Activated T-helper 1 cell treated with anti-CD3 and anti-CD28 coated beads, Interleukin-12 subunit alpha, Interleukin-12 subunit beta, Interleukin-2, Interleukin-4 antibody, amounts not matched to agents 30 ng/mL and 10 ng/mL and 1 ng/mL, durations not matched to agents 14 hours and 24 hours and 36 hours (primary cell): Measurements from ENCODE around the gene NT5C1B. TPM values are rescaled to one million over a fixed set of nuclear protein-coding genes. Genes with fewer than 3 reads are reported as not detected.

ENCODE experiments used
- DNase-seq: peaks from one replicate; pipeline ENCODE4 v3.0.0; 2021; ENCODE audit warnings: low spot score
- H3K27ac Mint-ChIP-seq: one replicate; pipeline ENCODE4 v1.8.0; 2021; ENCODE audit warnings: mild to moderate bottlenecking, mixed read lengths
- H3K27me3 Mint-ChIP-seq: one replicate; pipeline ENCODE4 v1.8.0; 2022; ENCODE audit warnings: mild to moderate bottlenecking, moderate library complexity, mixed read lengths; ENCODE audit not compliant: insufficient read depth
- H3K36me3 Mint-ChIP-seq: one replicate; pipeline ENCODE4 v1.8.0; 2021; ENCODE audit warnings: low read depth, mixed read lengths
- H3K4me1 Mint-ChIP-seq: one replicate; pipeline ENCODE4 v1.8.0; 2021; ENCODE audit warnings: low read depth, mixed read lengths
- H3K4me3 Mint-ChIP-seq: one replicate; pipeline ENCODE4 v1.8.0; 2021; ENCODE audit warnings: mild to moderate bottlenecking, moderate library complexity, mixed read lengths
- H3K9me3 Mint-ChIP-seq: one replicate; pipeline ENCODE4 v1.8.0; 2021; ENCODE audit warnings: mixed read lengths
- intact Hi-C: fragments of 100-400 bp; cut with micrococcal nuclease; formaldehyde crosslinking; loops from one replicate; pipeline ENCODE4 v1.15.1; 2024
- total RNA-seq: library from RNA; stranded (reverse); gene quantifications from 2 replicates; pipeline ENCODE4 v1.2.3, GENCODE V29; 2022

The NT5C1B gene
- total RNA-seq, 1 donor from 2014 or later = not detected

GRCh38 chr2:18559531-18560030 is 29.8 kb downstream of the NT5C1B start:
- peaks cover 38% of the 10 kb centered on the region for H3K4me1 Mint-ChIP-seq
- intact Hi-C loops = loop anchor here (1.0 to 10.0 kb wide), 10 partner anchors 18 to 1793 kb away; partner anchors contain the start of genes PUM2, SMC6, TTC32 and WDR35
- peak overlapping the region; percentile 89 for H3K4me3 Mint-ChIP-seq
- H3K36me3 Mint-ChIP-seq = peaks cover 19% of the 10 kb centered on the region
- no peaks in the 10 kb centered on the region for H3K9me3 Mint-ChIP-seq
- peak overlapping the region; percentile 91 for H3K27ac Mint-ChIP-seq
- no peak for DNase-seq
- no peaks in the 10 kb centered on the region for H3K27me3 Mint-ChIP-seq

GRCh38 chr2:18558458-18558857 is 30.9 kb downstream of the NT5C1B start:
- intact Hi-C loops = no loop called here
- Mint-ChIP-seq H3K36me3 (peaks cover 25% of the 10 kb centered on the region), H3K27me3 (no peaks in the 10 kb centered on the region), H3K9me3 (no peaks in the 10 kb centered on the region), H3K4me3 (peak overlapping the region; percentile 15), H3K27ac (no peak overlapping the region), H3K4me1 (peaks cover 42% of the 10 kb centered on the region)
- DNase-seq = no peak

- intact Hi-C loops = no loop called here
- Mint-ChIP-seq H3K4me3 (no peak overlapping the region), H3K4me1 (peaks cover 52% of the 10 kb centered on the region), H3K36me3 (peaks cover 26% of the 10 kb centered on the region), H3K27me3 (no peaks in the 10 kb centered on the region), H3K27ac (no peak overlapping the region), H3K9me3 (no peaks in the 10 kb centered on the region)
- no peak for DNase-seq
Observed at GRCh38 chr2:18557121-18557520, 32.2 kb downstream of the NT5C1B start.

- no peak overlapping the region for H3K4me3 Mint-ChIP-seq
- DNase-seq = no peak
- peaks cover 22% of the 10 kb centered on the region for H3K36me3 Mint-ChIP-seq
- peaks cover 42% of the 10 kb centered on the region for H3K4me1 Mint-ChIP-seq
- H3K27ac Mint-ChIP-seq = peak overlapping the region; percentile 6
- H3K9me3 Mint-ChIP-seq = no peaks in the 10 kb centered on the region
- intact Hi-C loops = no loop called here
- no peaks in the 10 kb centered on the region for H3K27me3 Mint-ChIP-seq
Observed at GRCh38 chr2:18552351-18553077, 36.9 kb downstream of the NT5C1B start.

GRCh38 chr2:18551623-18552022 is 37.7 kb downstream of the NT5C1B start:
- intact Hi-C loops = no loop called here
- Mint-ChIP-seq H3K27ac (no peak overlapping the region), H3K9me3 (no peaks in the 10 kb centered on the region), H3K27me3 (no peaks in the 10 kb centered on the region), H3K4me3 (no peak overlapping the region), H3K36me3 (peaks cover 20% of the 10 kb centered on the region), H3K4me1 (peaks cover 41% of the 10 kb centered on the region)
- no peak for DNase-seq

- no peak for DNase-seq
- Mint-ChIP-seq H3K36me3 (peaks cover 20% of the 10 kb centered on the region), H3K27me3 (no peaks in the 10 kb centered on the region), H3K27ac (no peak overlapping the region), H3K4me3 (no peak overlapping the region), H3K9me3 (no peaks in the 10 kb centered on the region), H3K4me1 (peaks cover 42% of the 10 kb centered on the region)
- intact Hi-C loops = no loop called here
Observed at GRCh38 chr2:18551169-18551568, 38.2 kb downstream of the NT5C1B start.

- intact Hi-C loops = no loop called here
- Mint-ChIP-seq H3K9me3 (no peaks in the 10 kb centered on the region), H3K4me1 (peaks cover 46% of the 10 kb centered on the region), H3K36me3 (peaks cover 19% of the 10 kb centered on the region), H3K27me3 (no peaks in the 10 kb centered on the region), H3K4me3 (no peak overlapping the region), H3K27ac (no peak overlapping the region)
- no peak for DNase-seq
Observed at GRCh38 chr2:18550433-18550832, 38.9 kb downstream of the NT5C1B start.

GRCh38 chr2:18549083-18549482 is 40.3 kb downstream of the NT5C1B start:
- Mint-ChIP-seq H3K27ac (no peak overlapping the region), H3K36me3 (peaks cover 12% of the 10 kb centered on the region), H3K4me1 (peaks cover 50% of the 10 kb centered on the region), H3K4me3 (no peak overlapping the region), H3K27me3 (no peaks in the 10 kb centered on the region), H3K9me3 (no peaks in the 10 kb centered on the region)
- intact Hi-C loops = no loop called here
- no peak for DNase-seq

GRCh38 chr2:18548621-18549020 is 40.7 kb downstream of the NT5C1B start:
- H3K27me3 Mint-ChIP-seq = no peaks in the 10 kb centered on the region
- H3K4me1 Mint-ChIP-seq = peaks cover 48% of the 10 kb centered on the region
- no peaks in the 10 kb centered on the region for H3K9me3 Mint-ChIP-seq
- intact Hi-C loops = no loop called here
- DNase-seq = no peak
- H3K36me3 Mint-ChIP-seq = peaks cover 9% of the 10 kb centered on the region
- no peak overlapping the region for H3K4me3 Mint-ChIP-seq
- H3K27ac Mint-ChIP-seq = no peak overlapping the region

GRCh38 chr2:18546567-18546966 is 42.8 kb downstream of the NT5C1B start:
- no peak for DNase-seq
- H3K4me3 Mint-ChIP-seq = no peak overlapping the region
- no peaks in the 10 kb centered on the region for H3K9me3 Mint-ChIP-seq
- peak overlapping the region; percentile 7 for H3K27ac Mint-ChIP-seq
- peaks cover 2% of the 10 kb centered on the region for H3K36me3 Mint-ChIP-seq
- no peaks in the 10 kb centered on the region for H3K27me3 Mint-ChIP-seq
- intact Hi-C loops = no loop called here
- peaks cover 32% of the 10 kb centered on the region for H3K4me1 Mint-ChIP-seq

- Mint-ChIP-seq H3K4me1 (peaks cover 40% of the 10 kb centered on the region), H3K36me3 (peaks cover 2% of the 10 kb centered on the region), H3K27ac (no peak overlapping the region), H3K27me3 (no peaks in the 10 kb centered on the region), H3K4me3 (no peak overlapping the region), H3K9me3 (no peaks in the 10 kb centered on the region)
- intact Hi-C loops = no loop called here
- DNase-seq = no peak
Observed at GRCh38 chr2:18545384-18545783, 44.0 kb downstream of the NT5C1B start.

- Mint-ChIP-seq H3K27me3 (no peaks in the 10 kb centered on the region), H3K27ac (no peak overlapping the region), H3K4me3 (no peak overlapping the region), H3K9me3 (no peaks in the 10 kb centered on the region), H3K4me1 (peaks cover 35% of the 10 kb centered on the region), H3K36me3 (peaks cover 2% of the 10 kb centered on the region)
- DNase-seq = no peak
- intact Hi-C loops = no loop called here
Observed at GRCh38 chr2:18544171-18544570, 45.2 kb downstream of the NT5C1B start.

GRCh38 chr2:18540872-18541271 is 48.5 kb downstream of the NT5C1B start:
- Mint-ChIP-seq H3K27me3 (peaks cover 2% of the 10 kb centered on the region), H3K27ac (no peak overlapping the region), H3K9me3 (no peaks in the 10 kb centered on the region), H3K4me3 (no peak overlapping the region), H3K4me1 (peaks cover 14% of the 10 kb centered on the region), H3K36me3 (peaks cover 2% of the 10 kb centered on the region)
- intact Hi-C loops = loop anchor here (1.0 to 2.0 kb wide), 2 partner anchors 18 to 64 kb away; no protein-coding TSS in a partner anchor
- DNase-seq = no peak
